ENCODE results near the gene SLC39A7. TPM values are rescaled to one million over a fixed set of nuclear protein-coding genes. Genes with fewer than 3 reads are reported as not detected.

Gene SLC39A7
- polyA plus RNA-seq, 3 donors from 2014 or later = 27.4 to 67.5 (median 45.4) TPM

DNA sequence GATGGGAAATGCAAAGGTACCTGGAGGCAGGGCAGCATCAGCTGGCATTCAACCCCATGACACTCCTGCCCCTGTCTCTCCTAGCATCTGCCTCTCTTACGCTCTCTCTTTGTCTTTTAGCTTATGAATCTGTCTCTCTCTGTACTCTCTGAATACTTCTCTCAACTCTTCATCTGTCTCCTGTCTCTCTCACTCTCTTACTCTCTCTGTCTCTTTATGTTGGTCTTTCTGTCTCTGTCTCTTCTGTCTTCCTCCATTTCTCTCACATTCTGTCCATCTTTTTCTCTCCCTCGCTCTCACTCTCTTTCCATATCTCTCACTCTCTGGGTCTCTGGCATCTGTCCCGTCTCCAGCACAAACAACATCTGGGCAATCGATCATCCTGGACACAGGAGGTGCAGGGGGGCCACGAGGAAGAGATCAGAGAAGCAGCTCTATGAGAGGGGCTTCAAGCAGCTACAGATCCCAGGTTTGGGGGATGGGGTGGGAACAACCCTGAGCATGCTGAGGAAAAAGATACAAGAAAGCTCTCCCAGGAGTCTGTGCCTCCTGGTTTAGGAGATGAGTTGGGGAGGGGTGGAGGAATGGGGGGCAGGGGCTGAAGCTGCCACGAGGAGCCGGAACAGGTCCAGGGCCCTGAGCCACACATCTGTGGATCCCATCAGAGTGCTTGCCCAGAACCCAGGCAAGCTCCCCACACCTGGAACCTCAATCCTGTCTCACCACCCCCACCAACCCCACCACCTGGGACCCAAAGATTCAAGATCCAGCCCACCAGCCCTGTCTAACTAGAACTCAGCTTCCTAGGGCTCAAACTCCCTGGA, 10.8 kb upstream of the SLC39A7 start:
- Mint-ChIP-seq H3K9me3 (peaks cover 0 to 1% (median 0%) of the 10 kb centered on the region in 6 donors), H3K27ac (no peak overlapping the region), H3K4me1 (peaks cover 9 to 13% of the 10 kb centered on the region in 2 donors), H3K4me3 (peak overlapping the region in 1 of 5 donors; percentile 37), H3K36me3 (peaks cover 5 to 20% (median 5%) of the 10 kb centered on the region in 3 donors), H3K27me3 (ENCODE audit: low read depth in 3 of 3) (peaks cover 1 to 16% (median 14%) of the 10 kb centered on the region in 3 donors)
- no peak for DNase-seq

DNA sequence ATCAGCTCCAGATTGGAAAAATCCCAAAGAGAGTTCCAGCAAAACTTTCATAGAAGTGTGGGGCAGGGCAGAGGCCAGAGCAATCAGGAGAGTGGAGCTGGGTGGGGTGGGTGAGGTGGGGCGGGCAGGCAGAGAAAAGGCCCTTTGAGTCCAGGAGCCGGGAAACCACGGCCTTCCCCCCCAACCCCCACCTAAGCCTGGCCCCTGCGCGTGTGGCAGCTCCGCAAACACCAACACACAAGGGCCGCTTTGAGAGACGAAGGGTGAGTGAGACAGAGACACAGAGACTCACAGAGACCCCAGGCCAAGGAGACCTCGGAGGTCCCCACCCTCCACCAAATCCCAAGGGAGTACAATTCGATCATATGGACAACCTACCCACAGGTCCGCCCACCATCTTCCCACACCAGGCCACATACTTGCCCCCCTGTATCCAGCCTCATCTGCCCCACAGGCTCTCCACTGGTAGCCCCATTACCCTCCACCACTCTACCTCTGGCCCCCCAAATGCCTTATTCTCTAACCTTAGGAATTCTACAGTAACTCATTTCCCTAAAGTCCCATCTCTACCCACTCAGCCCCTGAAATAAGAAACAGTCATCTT, 10.1 kb upstream of the SLC39A7 start:
- H3K27ac Mint-ChIP-seq = no peak overlapping the region
- DNase-seq = no peak

DNA sequence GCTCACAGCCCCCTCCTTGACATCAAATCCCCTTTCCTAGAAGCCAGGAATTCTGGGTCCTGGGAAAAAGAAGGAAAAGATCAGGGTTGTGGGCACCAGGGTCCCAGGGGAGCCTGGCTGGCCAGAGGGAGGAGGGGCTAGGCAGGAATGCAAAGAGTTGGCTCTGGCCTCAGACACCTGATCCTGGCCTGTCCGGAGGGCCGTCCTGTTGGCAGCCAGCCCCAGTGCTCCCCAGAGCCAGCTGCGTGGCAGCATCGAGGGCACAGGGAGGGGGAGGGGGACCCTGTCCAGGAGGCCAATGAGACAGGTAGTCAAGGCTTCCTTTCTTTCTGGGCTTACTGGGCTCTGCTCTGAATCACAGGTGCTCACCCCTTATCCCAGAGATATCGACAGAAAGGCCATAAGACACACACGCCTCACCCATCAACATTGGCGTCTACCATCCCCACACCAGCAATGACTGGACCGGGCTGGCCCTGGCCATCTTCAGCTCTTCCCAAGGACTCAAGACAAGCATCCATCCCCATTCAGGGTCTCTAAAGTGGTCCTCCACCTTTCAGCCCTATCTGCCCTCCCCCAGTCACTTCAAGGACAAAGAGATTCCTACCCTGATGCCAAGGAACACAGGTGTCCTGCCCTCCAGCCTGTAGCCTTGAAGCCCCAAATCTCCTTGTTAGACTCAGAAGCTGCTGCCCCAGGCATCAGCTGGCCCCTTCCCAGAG, 9.1 kb upstream of the SLC39A7 start:
- Mint-ChIP-seq H3K9me3 (peaks cover 0 to 1% (median 0%) of the 10 kb centered on the region in 6 donors), H3K4me3 (peak overlapping the region in 3 of 5 donors; percentile 24 to 79 (median 58)), H3K4me1 (peaks cover 13 to 15% of the 10 kb centered on the region in 2 donors), H3K27me3 (ENCODE audit: low read depth in 3 of 3) (peaks cover 1 to 18% (median 15%) of the 10 kb centered on the region in 3 donors), H3K36me3 (peaks cover 19 to 33% (median 21%) of the 10 kb centered on the region in 3 donors), H3K27ac (no peak overlapping the region)
- no peak for DNase-seq

More for the DNA sequence above, 10.1 kb upstream of the SLC39A7 start:
- H3K27me3 Mint-ChIP-seq (ENCODE audit: low read depth in 3 of 3) = peaks cover 1 to 16% (median 14%) of the 10 kb centered on the region in 3 donors
- peak overlapping the region in 1 of 5 donors; percentile 37 for H3K4me3 Mint-ChIP-seq
- peaks cover 10 to 26% (median 13%) of the 10 kb centered on the region in 3 donors for H3K36me3 Mint-ChIP-seq
- peaks cover 12 to 13% of the 10 kb centered on the region in 2 donors for H3K4me1 Mint-ChIP-seq
- H3K9me3 Mint-ChIP-seq = peaks cover 0 to 1% (median 0%) of the 10 kb centered on the region in 6 donors

DNA sequence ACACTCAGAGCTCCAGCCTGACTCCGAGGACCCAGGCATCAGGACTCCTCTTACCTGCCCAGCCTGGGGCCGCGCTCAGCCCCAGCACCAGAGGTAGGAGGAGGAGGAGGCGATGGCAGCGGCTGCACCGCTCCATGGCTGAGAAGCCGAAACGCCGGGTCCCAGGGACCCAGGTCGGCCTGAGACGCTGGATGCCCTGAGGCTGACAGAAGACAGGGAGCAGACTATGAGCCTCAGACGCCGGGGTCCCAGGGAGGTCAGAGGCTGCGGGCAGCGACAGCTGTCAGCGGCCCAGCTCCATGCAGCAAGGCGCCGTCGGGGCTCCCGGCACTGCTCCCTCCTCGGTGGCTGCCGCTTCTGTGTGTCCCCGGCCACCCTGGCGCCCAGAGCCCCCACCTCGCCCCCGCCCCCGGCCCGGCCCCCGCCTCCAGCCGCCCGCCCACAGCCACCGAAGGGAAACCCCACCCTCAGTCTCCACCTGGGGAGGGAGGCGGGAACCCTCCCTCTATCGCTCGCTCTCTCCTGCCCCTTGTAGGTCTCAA, 8.5 kb upstream of the SLC39A7 start, which contains the start of gene COL11A2:
COL11A2 (minus strand) TSS at position 363 of the 542 bp plus-strand sequence; CDS start at position 136, 227 bp downstream.
- peaks cover 20 to 35% (median 23%) of the 10 kb centered on the region in 3 donors for H3K36me3 Mint-ChIP-seq
- no peak for DNase-seq
- peaks cover 1 to 18% (median 11%) of the 10 kb centered on the region in 3 donors for H3K27me3 Mint-ChIP-seq (ENCODE audit: low read depth in 3 of 3)
- peaks cover 14 to 22% of the 10 kb centered on the region in 2 donors for H3K4me1 Mint-ChIP-seq
- peaks cover 0 to 1% (median 0%) of the 10 kb centered on the region in 6 donors for H3K9me3 Mint-ChIP-seq
- peak within 1 kb of the TSS; percentile 79 to 89 (median 80) for H3K4me3 Mint-ChIP-seq
- H3K27ac Mint-ChIP-seq = peak within 1 kb of the TSS in 5 of 6 donors; percentile 29 to 63 (median 47)

DNA sequence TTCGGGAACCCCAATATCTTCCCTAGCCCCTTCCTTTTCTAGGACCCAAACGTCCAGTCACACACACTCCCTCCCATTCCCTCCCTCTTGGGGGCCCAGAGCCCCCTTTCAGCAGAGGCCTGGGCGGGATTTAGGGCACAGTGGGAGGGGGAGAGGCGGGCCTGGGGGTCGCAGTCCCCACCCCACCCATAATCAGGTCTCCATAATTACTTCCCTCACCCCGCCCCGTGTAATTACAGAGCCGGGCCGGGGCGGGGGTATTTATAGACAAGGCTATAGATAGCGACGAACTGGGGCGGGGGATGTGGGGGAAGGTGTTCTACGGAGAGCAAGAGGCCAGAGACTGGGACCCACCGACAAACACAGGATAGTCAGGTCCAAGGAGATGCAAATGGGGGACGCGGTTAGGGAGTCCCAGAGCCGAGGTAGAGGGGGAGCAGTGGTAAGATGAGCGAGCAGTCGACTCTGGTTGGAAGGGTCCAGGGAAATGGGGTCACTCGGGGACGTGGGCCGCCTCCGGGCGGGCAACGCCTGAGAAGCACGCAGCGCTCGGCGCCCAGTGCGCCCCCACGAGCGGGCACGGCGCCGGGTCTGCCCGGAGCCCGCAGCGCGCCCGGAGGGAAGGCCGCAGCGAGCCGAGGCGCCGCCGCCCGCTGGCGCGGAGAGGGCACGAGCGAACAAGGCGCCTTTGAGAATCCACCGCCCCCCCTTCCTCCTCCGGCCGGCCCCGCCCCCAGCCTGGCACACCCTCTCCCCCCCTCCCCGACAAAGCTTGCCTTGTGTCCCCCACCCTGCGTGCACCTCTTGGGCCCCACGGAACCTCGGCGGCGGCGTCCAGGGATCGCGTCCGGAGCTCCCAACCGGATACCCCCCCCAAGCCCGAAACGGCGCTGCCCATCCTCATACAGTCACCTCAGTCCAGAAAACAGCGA, 7.7 kb upstream of the SLC39A7 start:
- peaks cover 20 to 29% (median 26%) of the 10 kb centered on the region in 3 donors for H3K36me3 Mint-ChIP-seq
- peak overlapping the region; percentile 79 to 89 (median 80) for H3K4me3 Mint-ChIP-seq
- peaks cover 1 to 18% (median 12%) of the 10 kb centered on the region in 3 donors for H3K27me3 Mint-ChIP-seq (ENCODE audit: low read depth in 3 of 3)

DNA sequence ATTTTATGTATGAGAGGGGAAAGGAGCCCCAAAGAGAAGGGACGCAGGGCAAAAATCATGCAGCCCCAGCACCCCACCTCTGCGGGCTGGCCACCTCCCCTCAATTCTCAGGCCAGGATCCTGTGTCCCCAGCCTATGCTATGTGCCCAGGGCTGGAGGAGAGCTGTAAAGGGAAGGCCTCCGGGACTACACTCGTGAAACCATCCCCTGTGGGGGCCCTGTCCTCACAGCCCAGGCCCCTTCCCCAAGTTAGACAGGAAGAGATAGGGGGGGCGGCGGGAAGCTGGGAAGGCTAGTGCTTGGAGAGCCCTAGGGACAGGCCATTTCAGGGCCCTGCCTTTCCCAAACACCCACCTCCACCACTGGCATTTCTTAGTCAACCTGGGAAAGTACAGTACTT, 7.0 kb upstream of the SLC39A7 start:
- peak overlapping the region in 1 of 6 donors; percentile 29 for H3K27ac Mint-ChIP-seq
- DNase-seq = no peak
- peaks cover 0 to 1% (median 0%) of the 10 kb centered on the region in 6 donors for H3K9me3 Mint-ChIP-seq
- peaks cover 28 to 36% of the 10 kb centered on the region in 2 donors for H3K4me1 Mint-ChIP-seq
- H3K4me3 Mint-ChIP-seq = peak overlapping the region; percentile 14 to 63 (median 52)
- peaks cover 1 to 15% (median 11%) of the 10 kb centered on the region in 3 donors for H3K27me3 Mint-ChIP-seq (ENCODE audit: low read depth in 3 of 3)
- peaks cover 20 to 26% (median 25%) of the 10 kb centered on the region in 3 donors for H3K36me3 Mint-ChIP-seq

More for the DNA sequence above, 7.7 kb upstream of the SLC39A7 start:
- peak in 1 of 3 donors; percentile 27 for DNase-seq
- peaks cover 22 to 29% of the 10 kb centered on the region in 2 donors for H3K4me1 Mint-ChIP-seq
- H3K27ac Mint-ChIP-seq = peak overlapping the region in 5 of 6 donors; percentile 29 to 63 (median 47)
- peaks cover 0 to 1% (median 0%) of the 10 kb centered on the region in 6 donors for H3K9me3 Mint-ChIP-seq

GRCh38 chr6:33194431-33194979, 6.2 kb upstream of the SLC39A7 start:
- peak overlapping the region in 3 of 6 donors; percentile 51 to 76 (median 64) for H3K27ac Mint-ChIP-seq
- peaks cover 20 to 26% (median 25%) of the 10 kb centered on the region in 3 donors for H3K36me3 Mint-ChIP-seq
- H3K9me3 Mint-ChIP-seq = peaks cover 0 to 1% (median 0%) of the 10 kb centered on the region in 6 donors
- peaks cover 36 to 45% of the 10 kb centered on the region in 2 donors for H3K4me1 Mint-ChIP-seq
- DNase-seq = no peak
- peaks cover 4 to 17% (median 8%) of the 10 kb centered on the region in 3 donors for H3K27me3 Mint-ChIP-seq (ENCODE audit: low read depth in 3 of 3)
- no peak overlapping the region for H3K4me3 Mint-ChIP-seq

DNA sequence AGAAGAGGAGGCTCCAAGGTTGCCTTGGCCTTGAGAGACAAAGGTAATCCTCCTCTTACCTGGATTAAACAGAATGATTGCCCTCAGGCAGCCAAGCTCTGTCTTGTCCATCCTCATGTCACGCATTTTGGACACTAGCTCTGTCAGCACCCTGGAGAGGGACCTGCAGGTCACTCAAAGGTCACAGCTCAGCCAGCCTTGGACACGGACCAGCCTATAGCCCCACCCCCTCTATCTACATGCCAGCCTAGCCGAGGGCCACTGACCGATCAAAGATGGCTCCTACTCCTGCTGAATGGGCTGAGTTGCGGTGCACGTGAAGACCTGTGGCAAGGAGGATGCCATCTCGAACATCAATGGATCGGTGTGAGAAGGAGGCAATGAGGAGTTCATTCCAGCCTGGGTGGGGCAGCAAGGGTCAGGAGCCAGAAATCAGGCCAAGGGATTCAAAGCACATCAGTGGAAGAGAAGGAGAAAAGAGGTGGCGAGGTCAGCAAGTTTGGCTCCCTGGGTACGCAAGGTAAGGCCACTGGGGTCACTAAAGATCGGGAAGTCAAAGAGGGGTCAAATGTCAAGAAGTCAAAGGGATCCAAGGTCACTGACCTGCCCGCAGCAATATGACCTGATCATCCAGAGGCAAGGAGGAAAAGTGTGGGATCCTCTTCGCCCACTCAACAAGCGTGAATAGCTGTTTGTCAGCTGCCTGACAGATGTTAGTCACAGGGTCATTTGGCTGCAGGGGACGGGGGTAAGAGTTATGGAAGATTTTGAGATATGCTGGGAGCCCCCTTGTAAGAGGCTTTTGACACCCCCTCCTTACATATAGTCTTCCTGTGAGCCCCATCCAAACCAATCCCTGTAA, 5.1 kb upstream of the SLC39A7 start:
- Mint-ChIP-seq H3K4me3 (no peak overlapping the region), H3K9me3 (no peaks in the 10 kb centered on the region), H3K27me3 (ENCODE audit: low read depth in 3 of 3) (peaks cover 9 to 21% (median 10%) of the 10 kb centered on the region in 3 donors), H3K36me3 (peaks cover 21 to 26% (median 22%) of the 10 kb centered on the region in 3 donors), H3K4me1 (peaks cover 40 to 50% of the 10 kb centered on the region in 2 donors), H3K27ac (peak overlapping the region in 1 of 6 donors; percentile 3)
- no peak for DNase-seq

- Mint-ChIP-seq H3K27me3 (ENCODE audit: low read depth in 3 of 3) (peaks cover 10 to 16% (median 11%) of the 10 kb centered on the region in 3 donors), H3K4me3 (peak overlapping the region; percentile 48 to 70 (median 65)), H3K27ac (peak overlapping the region; percentile 52 to 97 (median 71)), H3K4me1 (peaks cover 56 to 67% of the 10 kb centered on the region in 2 donors), H3K36me3 (peaks cover 21 to 38% (median 28%) of the 10 kb centered on the region in 3 donors), H3K9me3 (no peaks in the 10 kb centered on the region)
- peak; percentile 52 to 57 (median 53) for DNase-seq
These were observed 3.1 kb upstream of the SLC39A7 start for GRCh38 chr6:33197431-33198048.

DNA sequence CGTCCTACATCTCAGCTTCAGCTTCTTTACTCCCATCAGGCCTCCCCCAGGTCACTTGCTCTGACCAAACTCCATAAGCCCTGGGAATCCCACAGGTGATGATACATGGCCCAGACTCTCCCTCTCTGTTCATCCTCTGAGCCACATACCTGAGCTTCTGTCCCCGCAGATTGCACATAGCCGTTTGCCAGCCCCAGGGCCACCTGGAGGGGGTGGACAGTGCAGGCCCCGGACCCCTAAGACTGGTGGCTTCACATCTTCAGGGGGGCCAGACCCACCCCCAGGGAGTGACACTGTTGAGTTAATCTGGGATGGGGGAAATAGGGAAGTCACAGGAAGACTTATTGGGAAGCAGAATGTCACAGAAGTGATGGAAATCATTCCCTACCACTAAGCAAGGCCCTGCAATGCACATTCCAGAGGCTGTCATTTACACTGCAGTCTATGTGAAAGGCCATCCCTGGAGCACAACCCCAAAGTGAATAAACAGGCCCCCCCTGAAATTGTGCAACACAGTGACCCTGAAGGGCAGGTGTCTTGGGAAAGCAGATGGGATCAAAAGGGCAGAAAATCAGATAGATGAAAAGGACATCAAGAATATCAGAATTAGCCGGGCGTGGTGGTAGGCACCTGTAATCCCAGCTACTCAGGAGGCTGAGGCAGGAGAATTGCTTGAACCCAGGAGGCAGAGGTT, 2.4 kb upstream of the SLC39A7 start:
- H3K27ac Mint-ChIP-seq = peak overlapping the region; percentile 59 to 97 (median 82)

More for the DNA sequence above, 2.4 kb upstream of the SLC39A7 start:
- peaks cover 59 to 69% of the 10 kb centered on the region in 2 donors for H3K4me1 Mint-ChIP-seq
- peaks cover 10 to 16% (median 11%) of the 10 kb centered on the region in 3 donors for H3K27me3 Mint-ChIP-seq (ENCODE audit: low read depth in 3 of 3)
- H3K9me3 Mint-ChIP-seq = no peaks in the 10 kb centered on the region
- H3K4me3 Mint-ChIP-seq = peak overlapping the region; percentile 63 to 100 (median 90)
- DNase-seq = no peak
- H3K36me3 Mint-ChIP-seq = peaks cover 27 to 46% (median 28%) of the 10 kb centered on the region in 3 donors
